HEK293 (cell line): Measurements from ENCODE around the gene NIT1.

Experiments used
- GLI4 ChIP-seq: fragments of 450-650 bp; formaldehyde crosslinking; IDR thresholded peaks from 2 replicates; pipeline ENCODE4 v1.5.1; 2016; ENCODE audit warnings: missing biosample characterization, missing genetic modification characterization
- HOXD13 ChIP-seq: sonication (generic); formaldehyde crosslinking; IDR thresholded peaks from 2 replicates; pipeline ENCODE4 v1.8.0; 2022; ENCODE audit warnings: missing genetic modification reagents, borderline replicate concordance
- KLF10 ChIP-seq: fragments of 450-650 bp; IDR thresholded peaks from 2 replicates; pipeline ENCODE4 v1.5.1; 2018; ENCODE audit warnings: missing biosample characterization, mild to moderate bottlenecking, missing genetic modification characterization
- OSR2 ChIP-seq: fragments of 450-650 bp; formaldehyde crosslinking; IDR thresholded peaks from 2 replicates; pipeline ENCODE4 v1.5.1; 2016; ENCODE audit warnings: missing biosample characterization, missing genetic modification characterization
- SALL2 ChIP-seq: fragments of 450-650 bp; formaldehyde crosslinking; IDR thresholded peaks from 2 replicates; pipeline ENCODE4 v1.5.0; 2017; ENCODE audit warnings: missing biosample characterization, mild to moderate bottlenecking, missing genetic modification characterization, borderline replicate concordance
- ZFP37 ChIP-seq: fragments of 450-650 bp; formaldehyde crosslinking; IDR thresholded peaks from 2 replicates; pipeline ENCODE4 v1.5.1; 2016; ENCODE audit warnings: missing biosample characterization, missing genetic modification characterization
- ZFP69B ChIP-seq: fragments of 450-650 bp; formaldehyde crosslinking; IDR thresholded peaks from 2 replicates; pipeline ENCODE4 v1.5.1; 2016; ENCODE audit warnings: missing biosample characterization, missing genetic modification characterization
- ZNF16 ChIP-seq: fragments of 450-650 bp; formaldehyde crosslinking; IDR thresholded peaks from 2 replicates; pipeline ENCODE4 v1.5.1; 2016; ENCODE audit warnings: low read depth, missing biosample characterization, missing genetic modification characterization
- ZNF248 ChIP-seq: fragments of 450-650 bp; formaldehyde crosslinking; IDR thresholded peaks from 2 replicates; pipeline ENCODE4 v1.5.1; 2017; ENCODE audit warnings: missing biosample characterization, missing genetic modification characterization
- ZNF324 ChIP-seq: fragments of 450-650 bp; formaldehyde crosslinking; IDR thresholded peaks from 2 replicates; pipeline ENCODE4 v1.5.1; 2016; ENCODE audit warnings: missing biosample characterization, missing genetic modification characterization
- ZNF37A ChIP-seq: fragments of 450-650 bp; IDR thresholded peaks from 2 replicates; pipeline ENCODE4 v1.5.1; 2018; ENCODE audit warnings: missing biosample characterization, missing genetic modification characterization
- ZNF394 ChIP-seq: fragments of 450-650 bp; formaldehyde crosslinking; IDR thresholded peaks from 2 replicates; pipeline ENCODE4 v1.5.1; 2016; ENCODE audit warnings: missing biosample characterization, missing genetic modification characterization, mild to moderate bottlenecking, moderate library complexity, borderline replicate concordance
- ZNF626 ChIP-seq: fragments of 450-650 bp; sonication (Bioruptor Pico); formaldehyde crosslinking; IDR thresholded peaks from 2 replicates; pipeline ENCODE4 v1.5.1; 2018; ENCODE audit warnings: missing biosample characterization, missing genetic modification characterization, inconsistent platforms
- ZNF629 ChIP-seq: fragments of 450-650 bp; formaldehyde crosslinking; IDR thresholded peaks from 2 replicates; pipeline ENCODE4 v1.5.1; 2017; ENCODE audit warnings: missing biosample characterization, missing genetic modification characterization
- ZNF747 ChIP-seq: fragments of 450-650 bp; formaldehyde crosslinking; IDR thresholded peaks from 2 replicates; pipeline ENCODE4 v1.5.1; 2016; ENCODE audit warnings: missing biosample characterization, missing genetic modification characterization
- ZNF768 ChIP-seq: fragments of 450-650 bp; formaldehyde crosslinking; IDR thresholded peaks from 2 replicates; pipeline ENCODE4 v1.5.1; 2018; ENCODE audit warnings: missing biosample characterization, mild to moderate bottlenecking, missing genetic modification characterization
- ZNF776 ChIP-seq: fragments of 450-650 bp; formaldehyde crosslinking; IDR thresholded peaks from 2 replicates; pipeline ENCODE4 v1.5.0; 2017; ENCODE audit warnings: missing biosample characterization, missing genetic modification characterization, borderline replicate concordance
- ZNF777 ChIP-seq: fragments of 450-650 bp; formaldehyde crosslinking; IDR thresholded peaks from 2 replicates; pipeline ENCODE4 v1.5.1; 2017; ENCODE audit warnings: missing biosample characterization, missing genetic modification characterization, borderline replicate concordance
- ZNF792 ChIP-seq: fragments of 450-650 bp; formaldehyde crosslinking; IDR thresholded peaks from 2 replicates; pipeline ENCODE4 v1.5.1; 2016; ENCODE audit warnings: missing biosample characterization, missing genetic modification characterization
- TF ChIP-seq, protein P1 (sequence below): fragments of 450-650 bp; formaldehyde crosslinking; conservative IDR thresholded peaks from 2 replicates; pipeline ENCODE4 v1.5.1; 2016; ENCODE audit warnings: low read depth, missing biosample characterization, missing genetic modification characterization
- TF ChIP-seq, protein P2 (sequence below): fragments of 450-650 bp; formaldehyde crosslinking; IDR thresholded peaks from 2 replicates; pipeline ENCODE4 v1.5.1; 2016; ENCODE audit warnings: missing biosample characterization, missing genetic modification characterization
- TF ChIP-seq, protein P3 (sequence below): sonication (generic); formaldehyde crosslinking; IDR thresholded peaks from 2 replicates; pipeline ENCODE4 v1.8.1; 2022; ENCODE audit warnings: mild to moderate bottlenecking, moderate library complexity, missing genetic modification reagents
- TF ChIP-seq, protein P4 (sequence below): fragments of 450-650 bp; formaldehyde crosslinking; IDR thresholded peaks from 2 replicates; pipeline ENCODE4 v1.5.1; 2016; ENCODE audit warnings: missing biosample characterization, missing genetic modification characterization, low read depth

Gene NIT1

DNA sequence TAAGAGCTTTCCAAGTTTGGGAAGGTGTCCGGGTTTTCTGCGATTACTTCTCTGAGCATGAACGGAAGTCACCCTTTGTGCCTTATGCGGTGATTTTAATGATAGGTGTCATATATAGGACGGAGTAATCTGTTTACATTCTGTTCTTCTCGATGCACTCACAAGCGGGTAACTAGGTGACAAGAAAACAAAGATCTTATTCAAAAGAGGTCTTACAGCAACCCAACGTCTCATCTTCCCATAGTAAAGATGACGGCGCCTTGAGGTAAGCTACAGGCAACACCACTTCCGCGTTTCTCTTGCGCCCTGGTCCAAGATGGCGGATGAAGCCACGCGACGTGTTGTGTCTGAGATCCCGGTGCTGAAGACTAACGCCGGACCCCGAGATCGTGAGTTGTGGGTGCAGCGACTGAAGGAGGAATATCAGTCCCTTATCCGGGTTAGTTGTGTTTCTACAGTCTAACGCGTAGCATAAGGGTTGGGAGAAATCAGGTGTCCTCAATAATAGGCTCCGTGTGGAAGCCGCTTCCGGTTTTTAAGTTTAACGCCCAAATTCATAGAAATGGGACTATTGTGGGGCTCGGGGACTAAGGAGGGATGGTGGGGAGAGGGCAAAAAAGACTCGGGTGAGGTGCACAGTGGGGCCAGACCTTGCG, 35.9 kb downstream of the NIT1 start, which contains the start of gene UFC1 (continued):
- TF ChIP-seq ZNF37A (tag by site-specific recombination) (no peak), ZNF626 (tag by site-specific recombination) (no peak), ZNF16 (tag by site-specific recombination) (no peak), ZNF776 (no peak), KLF10 (tag by site-specific recombination) (0 out of 2 replicates have a peak, but pooled peaks have one; percentile 50), ZNF777 (tag by site-specific recombination) (peak; percentile 94), ZNF768 (tag by site-specific recombination) (no peak), ZNF394 (tag by site-specific recombination) (peak; percentile 60; the same call in 1 of the 2 replicates), ZNF747 (tag by site-specific recombination) (no peak), HOXD13 (no peak), ZNF248 (tag by site-specific recombination) (no peak), SALL2 (tag by site-specific recombination) (no peak), GLI4 (peak; percentile 63; the same call in 1 of the 2 replicates), ZNF324 (tag by site-specific recombination) (peak; percentile 97), ZNF792 (tag by site-specific recombination) (no peak), OSR2 (tag by site-specific recombination) (no peak), ZFP69B (tag by site-specific recombination) (peak; percentile 83), ZFP37 (peak; percentile 97), ZNF629 (peak; percentile 86)
- TF ChIP-seq, protein P1, sequence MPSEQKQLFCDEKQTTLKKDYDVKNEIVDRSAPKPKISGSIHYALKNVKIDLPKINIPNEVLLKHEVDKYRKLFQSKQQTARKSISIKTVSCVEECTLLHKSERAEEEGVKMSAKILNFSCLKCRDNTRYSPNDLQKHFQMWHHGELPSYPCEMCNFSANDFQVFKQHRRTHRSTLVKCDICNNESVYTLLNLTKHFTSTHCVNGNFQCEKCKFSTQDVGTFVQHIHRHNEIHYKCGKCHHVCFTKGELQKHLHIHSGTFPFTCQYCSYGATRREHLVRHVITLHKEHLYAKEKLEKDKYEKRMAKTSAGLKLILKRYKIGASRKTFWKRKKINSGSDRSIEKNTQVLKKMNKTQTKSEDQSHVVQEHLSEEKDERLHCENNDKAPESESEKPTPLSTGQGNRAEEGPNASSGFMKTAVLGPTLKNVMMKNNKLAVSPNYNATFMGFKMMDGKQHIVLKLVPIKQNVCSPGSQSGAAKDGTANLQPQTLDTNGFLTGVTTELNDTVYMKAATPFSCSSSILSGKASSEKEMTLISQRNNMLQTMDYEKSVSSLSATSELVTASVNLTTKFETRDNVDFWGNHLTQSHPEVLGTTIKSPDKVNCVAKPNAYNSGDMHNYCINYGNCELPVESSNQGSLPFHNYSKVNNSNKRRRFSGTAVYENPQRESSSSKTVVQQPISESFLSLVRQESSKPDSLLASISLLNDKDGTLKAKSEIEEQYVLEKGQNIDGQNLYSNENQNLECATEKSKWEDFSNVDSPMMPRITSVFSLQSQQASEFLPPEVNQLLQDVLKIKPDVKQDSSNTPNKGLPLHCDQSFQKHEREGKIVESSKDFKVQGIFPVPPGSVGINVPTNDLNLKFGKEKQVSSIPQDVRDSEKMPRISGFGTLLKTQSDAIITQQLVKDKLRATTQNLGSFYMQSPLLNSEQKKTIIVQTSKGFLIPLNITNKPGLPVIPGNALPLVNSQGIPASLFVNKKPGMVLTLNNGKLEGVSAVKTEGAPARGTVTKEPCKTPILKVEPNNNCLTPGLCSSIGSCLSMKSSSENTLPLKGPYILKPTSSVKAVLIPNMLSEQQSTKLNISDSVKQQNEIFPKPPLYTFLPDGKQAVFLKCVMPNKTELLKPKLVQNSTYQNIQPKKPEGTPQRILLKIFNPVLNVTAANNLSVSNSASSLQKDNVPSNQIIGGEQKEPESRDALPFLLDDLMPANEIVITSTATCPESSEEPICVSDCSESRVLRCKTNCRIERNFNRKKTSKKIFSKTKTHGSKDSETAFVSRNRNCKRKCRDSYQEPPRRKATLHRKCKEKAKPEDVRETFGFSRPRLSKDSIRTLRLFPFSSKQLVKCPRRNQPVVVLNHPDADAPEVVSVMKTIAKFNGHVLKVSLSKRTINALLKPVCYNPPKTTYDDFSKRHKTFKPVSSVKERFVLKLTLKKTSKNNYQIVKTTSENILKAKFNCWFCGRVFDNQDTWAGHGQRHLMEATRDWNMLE (tag by site-specific recombination) = peak; percentile 72
- TF ChIP-seq, protein P2, sequence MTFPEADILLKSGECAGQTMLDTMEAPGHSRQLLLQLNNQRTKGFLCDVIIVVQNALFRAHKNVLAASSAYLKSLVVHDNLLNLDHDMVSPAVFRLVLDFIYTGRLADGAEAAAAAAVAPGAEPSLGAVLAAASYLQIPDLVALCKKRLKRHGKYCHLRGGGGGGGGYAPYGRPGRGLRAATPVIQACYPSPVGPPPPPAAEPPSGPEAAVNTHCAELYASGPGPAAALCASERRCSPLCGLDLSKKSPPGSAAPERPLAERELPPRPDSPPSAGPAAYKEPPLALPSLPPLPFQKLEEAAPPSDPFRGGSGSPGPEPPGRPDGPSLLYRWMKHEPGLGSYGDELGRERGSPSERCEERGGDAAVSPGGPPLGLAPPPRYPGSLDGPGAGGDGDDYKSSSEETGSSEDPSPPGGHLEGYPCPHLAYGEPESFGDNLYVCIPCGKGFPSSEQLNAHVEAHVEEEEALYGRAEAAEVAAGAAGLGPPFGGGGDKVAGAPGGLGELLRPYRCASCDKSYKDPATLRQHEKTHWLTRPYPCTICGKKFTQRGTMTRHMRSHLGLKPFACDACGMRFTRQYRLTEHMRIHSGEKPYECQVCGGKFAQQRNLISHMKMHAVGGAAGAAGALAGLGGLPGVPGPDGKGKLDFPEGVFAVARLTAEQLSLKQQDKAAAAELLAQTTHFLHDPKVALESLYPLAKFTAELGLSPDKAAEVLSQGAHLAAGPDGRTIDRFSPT = no peak
- TF ChIP-seq, protein P3, sequence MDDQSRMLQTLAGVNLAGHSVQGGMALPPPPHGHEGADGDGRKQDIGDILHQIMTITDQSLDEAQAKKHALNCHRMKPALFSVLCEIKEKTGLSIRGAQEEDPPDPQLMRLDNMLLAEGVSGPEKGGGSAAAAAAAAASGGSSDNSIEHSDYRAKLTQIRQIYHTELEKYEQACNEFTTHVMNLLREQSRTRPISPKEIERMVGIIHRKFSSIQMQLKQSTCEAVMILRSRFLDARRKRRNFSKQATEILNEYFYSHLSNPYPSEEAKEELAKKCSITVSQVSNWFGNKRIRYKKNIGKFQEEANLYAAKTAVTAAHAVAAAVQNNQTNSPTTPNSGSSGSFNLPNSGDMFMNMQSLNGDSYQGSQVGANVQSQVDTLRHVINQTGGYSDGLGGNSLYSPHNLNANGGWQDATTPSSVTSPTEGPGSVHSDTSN = no peak
- TF ChIP-seq, protein P4, sequence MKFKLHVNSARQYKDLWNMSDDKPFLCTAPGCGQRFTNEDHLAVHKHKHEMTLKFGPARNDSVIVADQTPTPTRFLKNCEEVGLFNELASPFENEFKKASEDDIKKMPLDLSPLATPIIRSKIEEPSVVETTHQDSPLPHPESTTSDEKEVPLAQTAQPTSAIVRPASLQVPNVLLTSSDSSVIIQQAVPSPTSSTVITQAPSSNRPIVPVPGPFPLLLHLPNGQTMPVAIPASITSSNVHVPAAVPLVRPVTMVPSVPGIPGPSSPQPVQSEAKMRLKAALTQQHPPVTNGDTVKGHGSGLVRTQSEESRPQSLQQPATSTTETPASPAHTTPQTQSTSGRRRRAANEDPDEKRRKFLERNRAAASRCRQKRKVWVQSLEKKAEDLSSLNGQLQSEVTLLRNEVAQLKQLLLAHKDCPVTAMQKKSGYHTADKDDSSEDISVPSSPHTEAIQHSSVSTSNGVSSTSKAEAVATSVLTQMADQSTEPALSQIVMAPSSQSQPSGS (tag by site-specific recombination) = peak; percentile 31; the same call in 1 of the 2 replicates
